Peyer's patch (tissue), 4 donors: ENCODE data around the gene CYFIP1. TPM values are rescaled to one million over a fixed set of nuclear protein-coding genes. Genes with fewer than 3 reads are reported as not detected.
A peak's percentile ranks its signal among the peaks of the same experiment; 100 is the strongest.

ENCODE experiments used
- DNase-seq, 3 donors: peaks; one replicate each; pipeline ENCODE4 v3.0.0-alpha.2; 2017 to 2019
- H3K27ac ChIP-seq, 4 donors: fragments of 200-600 bp; sonication (generic); one replicate each; pipeline ENCODE4 v1.5.1; 2016 to 2019
- H3K27me3 ChIP-seq, 2 donors: fragments of 200-600 bp; sonication (generic); one replicate each; pipeline ENCODE4 v1.5.1; 2019
- H3K36me3 ChIP-seq, 3 donors: fragments of 200-600 bp; sonication (generic); one replicate each; pipeline ENCODE4 v1.5.1; 2016 to 2019
- H3K4me1 ChIP-seq, 4 donors: fragments of 200-600 bp; sonication (generic); one replicate each; pipeline ENCODE4 v1.5.1; 2016 to 2019
- H3K4me3 ChIP-seq, 4 donors: fragments of 200-600 bp; sonication (generic); 1 replicate in 3 of 4; 2 replicates in 1 of 4; pipeline ENCODE4 v1.5.1; 2016 to 2019; ENCODE audit warnings: mild to moderate bottlenecking in 1 of 4
- H3K9me3 ChIP-seq, 4 donors: fragments of 200-600 bp; sonication (generic); one replicate each; pipeline ENCODE4 v1.5.1; 2016 to 2019; ENCODE audit warnings: mild to moderate bottlenecking in 1 of 4
- POLR2A ChIP-seq, 2 donors: fragments of 450-650 bp; IDR thresholded peaks; one replicate each; pipeline ENCODE4 v1.5.1; 2017; ENCODE audit warnings: antibody characterized with exemption in 2 of 2, mild to moderate bottlenecking in 2 of 2, moderate library complexity in 2 of 2
- total RNA-seq, 4 donors: library from RNA; depleted of rRNA; stranded (reverse); fragments of >200 nt; gene quantifications; one replicate each; pipeline ENCODE4 v1.1.0, GENCODE V29; 2016
- TF ChIP-seq, protein P1 (sequence below), 6 experiments: fragments of 450-650 bp in 4 of 6; fragments of 200-600 bp in 2 of 6; sonication (generic) in 1 of 6; IDR thresholded peaks; one replicate each; pipeline ENCODE4 v1.5.1; 2017 to 2019; ENCODE audit warnings: antibody characterized with exemption in 6 of 6, mild to moderate bottlenecking in 3 of 6, moderate library complexity in 1 of 6

CYFIP1 gene
- total RNA-seq, 4 donors from 2014 or later = 61.9 to 139 (median 117) TPM

DNA sequence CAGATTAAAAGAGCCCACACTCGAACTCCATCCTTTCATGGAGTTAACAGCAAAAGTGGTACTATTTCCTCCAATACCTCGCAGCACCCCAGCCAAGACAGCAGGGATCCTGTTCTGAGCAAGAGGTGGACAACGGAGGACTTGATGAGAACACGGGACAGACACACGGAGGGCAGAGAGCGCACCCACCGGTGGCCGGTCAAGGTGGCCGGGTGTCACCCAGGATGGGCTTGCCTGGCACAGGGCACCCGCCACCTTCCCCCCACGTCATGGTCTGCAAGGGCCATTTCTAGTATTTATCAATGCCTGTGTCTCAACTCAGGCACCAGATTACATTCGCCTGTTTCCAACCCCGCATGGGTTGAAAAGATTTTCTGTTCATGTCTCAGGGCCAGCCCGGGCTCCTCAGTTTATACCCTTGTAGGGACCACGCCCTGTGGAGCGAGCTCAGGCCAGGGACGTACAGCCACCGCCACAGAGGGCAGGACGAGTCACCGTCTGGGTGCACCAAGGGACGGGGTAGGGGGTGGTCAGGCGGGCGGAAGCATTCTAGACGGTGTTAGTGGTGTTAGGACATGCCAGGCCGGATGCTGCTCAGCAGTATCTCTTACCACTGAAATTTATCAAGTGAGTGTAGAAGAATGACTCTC is 64.2 kb downstream of the CYFIP1 start:
- Histone ChIP-seq H3K27me3 (no peaks in the 10 kb centered on the region), H3K4me3 (no peak overlapping the region), H3K36me3 (peaks cover 0 to 82% (median 0%) of the 10 kb centered on the region in 3 donors), H3K4me1 (no peaks in the 10 kb centered on the region), H3K9me3 (no peaks in the 10 kb centered on the region), H3K27ac (no peak overlapping the region)
- TF ChIP-seq, protein P1, sequence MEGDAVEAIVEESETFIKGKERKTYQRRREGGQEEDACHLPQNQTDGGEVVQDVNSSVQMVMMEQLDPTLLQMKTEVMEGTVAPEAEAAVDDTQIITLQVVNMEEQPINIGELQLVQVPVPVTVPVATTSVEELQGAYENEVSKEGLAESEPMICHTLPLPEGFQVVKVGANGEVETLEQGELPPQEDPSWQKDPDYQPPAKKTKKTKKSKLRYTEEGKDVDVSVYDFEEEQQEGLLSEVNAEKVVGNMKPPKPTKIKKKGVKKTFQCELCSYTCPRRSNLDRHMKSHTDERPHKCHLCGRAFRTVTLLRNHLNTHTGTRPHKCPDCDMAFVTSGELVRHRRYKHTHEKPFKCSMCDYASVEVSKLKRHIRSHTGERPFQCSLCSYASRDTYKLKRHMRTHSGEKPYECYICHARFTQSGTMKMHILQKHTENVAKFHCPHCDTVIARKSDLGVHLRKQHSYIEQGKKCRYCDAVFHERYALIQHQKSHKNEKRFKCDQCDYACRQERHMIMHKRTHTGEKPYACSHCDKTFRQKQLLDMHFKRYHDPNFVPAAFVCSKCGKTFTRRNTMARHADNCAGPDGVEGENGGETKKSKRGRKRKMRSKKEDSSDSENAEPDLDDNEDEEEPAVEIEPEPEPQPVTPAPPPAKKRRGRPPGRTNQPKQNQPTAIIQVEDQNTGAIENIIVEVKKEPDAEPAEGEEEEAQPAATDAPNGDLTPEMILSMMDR (IDR thresholded peaks at IDR 0.05) = no peak
- no peak for TF ChIP-seq POLR2A (IDR thresholded peaks at IDR 0.05)
- no peak for DNase-seq

DNA sequence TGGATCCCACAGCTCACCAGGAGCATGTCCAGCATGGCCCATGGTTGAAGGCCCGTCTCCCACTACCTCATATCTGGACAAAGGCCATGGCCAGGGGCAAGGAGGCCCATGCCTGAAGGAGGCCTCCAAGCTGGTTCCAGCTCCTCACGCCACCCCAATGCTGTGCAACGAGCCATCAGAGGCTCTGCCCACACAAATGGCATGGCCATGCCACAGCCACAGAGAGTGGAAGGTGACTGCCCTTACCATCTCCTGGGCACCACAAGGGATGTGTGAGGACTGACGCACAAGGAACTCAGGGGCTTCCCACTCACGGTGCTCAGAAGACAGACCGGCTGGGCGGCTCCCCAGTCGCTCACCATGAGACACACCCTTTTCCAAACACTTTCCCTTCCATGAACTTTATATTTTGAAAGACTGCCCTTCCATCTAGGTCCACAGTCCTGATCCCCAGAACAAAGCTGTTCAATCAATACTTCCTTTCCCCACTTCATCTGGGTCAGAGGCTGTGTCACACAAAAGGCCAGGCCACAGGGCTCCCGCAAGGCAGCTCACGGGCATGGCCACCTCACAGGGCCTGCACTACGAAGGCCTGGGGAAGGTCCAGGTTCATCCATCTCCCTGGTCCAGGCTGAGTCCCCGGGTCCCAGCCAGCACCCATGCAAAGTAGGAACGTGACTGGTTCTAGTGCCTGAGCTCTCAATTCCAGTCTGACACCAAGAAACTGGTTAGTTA is 66.4 kb downstream of the CYFIP1 start:
- Histone ChIP-seq H3K36me3 (peaks cover 0 to 97% (median 0%) of the 10 kb centered on the region in 3 donors), H3K27ac (no peak overlapping the region)

DNA sequence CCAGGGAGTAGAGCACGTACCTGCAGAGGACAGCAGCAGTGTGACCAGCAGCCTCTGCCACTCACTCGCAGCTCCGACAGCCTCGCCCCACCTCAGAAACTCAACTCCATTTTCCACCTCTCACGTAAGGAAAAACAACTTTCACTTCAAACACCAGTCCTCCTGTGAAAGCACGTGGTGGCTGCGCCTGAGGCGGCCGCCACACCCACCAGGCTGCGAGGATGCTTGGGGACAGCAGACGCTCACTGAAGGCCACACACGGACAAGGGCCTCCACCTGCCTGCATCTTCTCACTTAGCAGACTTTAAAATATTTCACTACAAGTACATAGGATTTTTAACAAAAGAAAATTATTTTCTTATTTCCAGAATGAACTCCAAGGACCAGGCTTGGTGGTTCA is 67.9 kb downstream of the CYFIP1 start:
- DNase-seq = no peak
- no peaks in the 10 kb centered on the region for H3K27me3 ChIP-seq
- H3K27ac ChIP-seq = no peak overlapping the region
- H3K4me1 ChIP-seq = no peaks in the 10 kb centered on the region
- no peak overlapping the region for H3K4me3 ChIP-seq
- H3K9me3 ChIP-seq = no peaks in the 10 kb centered on the region
- TF ChIP-seq, protein P1 (IDR thresholded peaks at IDR 0.05) = no peak
- no peak for TF ChIP-seq POLR2A (IDR thresholded peaks at IDR 0.05)
- peaks cover 0 to 95% (median 0%) of the 10 kb centered on the region in 3 donors for H3K36me3 ChIP-seq

More for the DNA sequence above, 66.4 kb downstream of the CYFIP1 start:
- H3K9me3 ChIP-seq = no peaks in the 10 kb centered on the region
- no peak for DNase-seq
- no peaks in the 10 kb centered on the region for H3K4me1 ChIP-seq
- TF ChIP-seq, protein P1 (IDR thresholded peaks at IDR 0.05) = no peak
- TF ChIP-seq POLR2A (IDR thresholded peaks at IDR 0.05) = no peak
- no peaks in the 10 kb centered on the region for H3K27me3 ChIP-seq
- H3K4me3 ChIP-seq = no peak overlapping the region

DNA sequence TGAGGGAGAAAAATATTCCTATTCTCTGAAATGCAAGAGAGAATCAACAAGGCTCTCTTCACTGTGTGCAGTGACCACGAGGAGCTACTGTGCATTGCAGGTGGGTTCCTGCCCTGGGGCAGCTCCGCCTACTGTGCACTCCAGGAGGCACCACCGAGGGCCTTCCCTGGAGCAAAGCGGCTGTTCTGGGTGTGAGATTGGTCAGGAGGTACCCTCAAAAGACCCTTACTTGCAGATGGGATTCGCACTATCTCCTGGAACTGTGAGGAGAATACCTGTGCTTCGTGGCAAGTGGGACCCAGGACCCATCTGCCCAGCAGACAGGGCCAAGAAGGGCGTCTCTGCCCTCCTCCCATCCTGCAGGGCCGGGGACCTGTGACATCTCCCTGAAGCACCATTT is 68.9 kb downstream of the CYFIP1 start:
- Histone ChIP-seq H3K27ac (no peak overlapping the region), H3K4me1 (no peaks in the 10 kb centered on the region), H3K4me3 (no peak overlapping the region), H3K9me3 (no peaks in the 10 kb centered on the region), H3K27me3 (no peaks in the 10 kb centered on the region), H3K36me3 (peaks cover 0 to 93% (median 0%) of the 10 kb centered on the region in 3 donors)
- no peak for DNase-seq
- no peak for TF ChIP-seq POLR2A (IDR thresholded peaks at IDR 0.05)
- TF ChIP-seq, protein P1 (IDR thresholded peaks at IDR 0.05) = no peak

DNA sequence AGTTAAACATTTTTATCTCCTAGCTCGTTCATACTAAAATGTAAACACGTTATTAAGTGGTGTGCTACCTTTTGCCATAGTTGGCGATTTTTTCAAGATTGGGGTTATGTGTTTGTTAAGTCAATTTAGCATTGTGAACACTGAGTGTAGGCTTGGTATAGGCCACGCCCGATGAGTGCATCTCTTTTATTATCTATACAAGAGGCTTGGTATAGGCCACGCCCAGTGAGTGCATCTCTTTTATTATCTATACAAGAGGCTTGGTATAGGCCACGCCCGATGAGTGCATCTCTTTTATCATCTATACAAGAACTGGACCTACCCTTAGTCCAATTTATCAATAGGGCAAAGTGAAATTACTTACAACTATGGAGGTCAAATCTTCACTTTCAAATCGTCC is 71.3 kb downstream of the CYFIP1 start:
- DNase-seq = peak in 1 of 3 donors; percentile 62
- Histone ChIP-seq H3K36me3 (peaks cover 0 to 76% (median 0%) of the 10 kb centered on the region in 3 donors), H3K27ac (no peak overlapping the region), H3K27me3 (no peaks in the 10 kb centered on the region), H3K4me3 (no peak overlapping the region), H3K4me1 (no peaks in the 10 kb centered on the region), H3K9me3 (no peaks in the 10 kb centered on the region)
- no peak for TF ChIP-seq POLR2A (IDR thresholded peaks at IDR 0.05)
- TF ChIP-seq, protein P1 (IDR thresholded peaks at IDR 0.05) = no peak
